Measurements from ENCODE around the gene NMT1.

DNA sequence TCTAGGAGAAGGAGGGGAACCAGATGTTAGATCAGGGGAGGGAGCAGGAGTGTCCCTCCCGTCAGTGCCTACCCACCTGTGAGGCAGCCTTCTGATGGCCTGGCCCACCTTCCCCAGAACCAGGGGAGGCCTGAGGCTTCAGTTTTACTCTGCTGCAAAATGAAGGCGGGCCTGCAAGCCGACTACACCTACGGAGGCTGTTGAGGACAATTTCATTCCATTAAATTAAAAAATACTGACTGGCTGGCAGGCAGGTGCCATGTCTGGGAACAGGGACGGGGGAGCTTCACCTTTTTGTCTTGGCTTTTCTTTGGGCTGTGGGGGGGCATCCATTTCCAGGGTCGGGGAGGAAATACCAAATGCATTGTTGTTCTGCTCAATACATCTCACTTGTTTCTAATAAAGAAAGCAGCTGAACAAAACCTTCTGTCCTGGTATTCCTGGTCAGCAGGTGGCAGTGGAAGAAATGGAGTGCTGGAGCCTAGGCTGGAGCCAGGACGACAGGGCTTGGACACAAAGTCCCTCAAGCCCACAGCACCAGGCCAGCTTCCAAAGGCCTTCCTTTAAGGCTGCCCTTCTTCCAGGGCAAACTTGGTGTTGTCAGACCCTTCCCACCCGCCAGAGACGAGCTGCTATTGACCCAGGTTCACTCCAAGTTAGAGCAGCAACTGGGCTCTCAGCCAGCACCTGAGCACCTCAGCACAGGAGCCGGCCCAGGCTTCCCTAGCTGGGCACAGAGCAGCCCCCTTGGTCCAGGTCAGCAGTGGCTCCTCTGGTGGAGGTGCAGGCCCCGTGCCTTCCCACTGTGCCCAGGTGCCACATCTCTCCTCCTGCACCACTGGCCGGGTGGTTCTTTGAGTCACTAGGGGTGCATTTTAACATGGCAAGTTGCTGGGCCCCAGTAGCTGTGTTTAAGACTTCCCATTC lies 47.7 kb downstream of the NMT1 start:
- TF ChIP-seq CTCF (IDR thresholded peaks at IDR 0.05) = peak in 2 of 4 experiments; percentile 12 to 13
- TF ChIP-seq POLR2AphosphoS5 (IDR thresholded peaks at IDR 0.05) = no peak
- TF ChIP-seq POLR2A (IDR thresholded peaks at IDR 0.05) = no peak
